HCT116 (cell line): ENCODE data around the gene CCDC185.

Source experiments
- EZH2phosphoT487 ChIP-seq: fragments of 200-600 bp; IDR thresholded peaks from 2 replicates; pipeline ENCODE4 v1.6.1; 2018; ENCODE audit warnings: antibody characterized with exemption, borderline replicate concordance
- FOSL1 ChIP-seq: IDR thresholded peaks from 2 replicates; pipeline ENCODE4 v1.6.1; 2012; ENCODE audit warnings: low read depth
- JUND ChIP-seq: IDR thresholded peaks from 2 replicates; pipeline ENCODE4 v1.6.1; 2012
- POLR2A ChIP-seq: IDR thresholded peaks from 2 replicates; pipeline ENCODE4 v1.7.0; 2011; ENCODE audit warnings: borderline replicate concordance; ENCODE audit not compliant: insufficient read depth, insufficient read length; ENCODE audit errors: extremely low read depth
- POLR2AphosphoS5 ChIP-seq: IDR thresholded peaks from 2 replicates; pipeline ENCODE4 v1.6.1; 2011; ENCODE audit warnings: mild to moderate bottlenecking, low read depth, low read length, moderate library complexity
- RAD21 ChIP-seq: IDR thresholded peaks from 2 replicates; pipeline ENCODE4 v1.6.1; 2012; ENCODE audit warnings: low read depth, mild to moderate bottlenecking
- SIN3A ChIP-seq: IDR thresholded peaks from 2 replicates; pipeline ENCODE4 v1.6.1; 2012; ENCODE audit warnings: low read depth
- ZFX ChIP-seq: fragments of 450-650 bp; IDR thresholded peaks from 2 replicates; pipeline ENCODE4 v1.6.1; 2017
- TF ChIP-seq, protein P1 (sequence below), 3 experiments: fragments of 200-600 bp in 1 of 3; sonication (generic) in 1 of 3; IDR thresholded peaks in 2 of 3; conservative IDR thresholded peaks in 1 of 3; 2 replicates each; pipeline ENCODE4 v1.5.1; 2012 to 2017; ENCODE audit warnings: low read depth in 2 of 3, low read length in 2 of 3, antibody characterized with exemption in 1 of 3, borderline replicate concordance in 1 of 3, control low read depth in 1 of 3, mild to moderate bottlenecking in 1 of 3, mixed read lengths in 1 of 3, mixed run types in 1 of 3, moderate library complexity in 1 of 3; ENCODE audit not compliant: insufficient read depth in 1 of 3
- TF ChIP-seq, protein P2 (sequence below): IDR thresholded peaks from 2 replicates; pipeline ENCODE4 v1.6.1; 2012
- TF ChIP-seq, protein P3 (sequence below): IDR thresholded peaks from 2 replicates; pipeline ENCODE4 v1.6.1; 2012; ENCODE audit warnings: low read depth

DNA sequence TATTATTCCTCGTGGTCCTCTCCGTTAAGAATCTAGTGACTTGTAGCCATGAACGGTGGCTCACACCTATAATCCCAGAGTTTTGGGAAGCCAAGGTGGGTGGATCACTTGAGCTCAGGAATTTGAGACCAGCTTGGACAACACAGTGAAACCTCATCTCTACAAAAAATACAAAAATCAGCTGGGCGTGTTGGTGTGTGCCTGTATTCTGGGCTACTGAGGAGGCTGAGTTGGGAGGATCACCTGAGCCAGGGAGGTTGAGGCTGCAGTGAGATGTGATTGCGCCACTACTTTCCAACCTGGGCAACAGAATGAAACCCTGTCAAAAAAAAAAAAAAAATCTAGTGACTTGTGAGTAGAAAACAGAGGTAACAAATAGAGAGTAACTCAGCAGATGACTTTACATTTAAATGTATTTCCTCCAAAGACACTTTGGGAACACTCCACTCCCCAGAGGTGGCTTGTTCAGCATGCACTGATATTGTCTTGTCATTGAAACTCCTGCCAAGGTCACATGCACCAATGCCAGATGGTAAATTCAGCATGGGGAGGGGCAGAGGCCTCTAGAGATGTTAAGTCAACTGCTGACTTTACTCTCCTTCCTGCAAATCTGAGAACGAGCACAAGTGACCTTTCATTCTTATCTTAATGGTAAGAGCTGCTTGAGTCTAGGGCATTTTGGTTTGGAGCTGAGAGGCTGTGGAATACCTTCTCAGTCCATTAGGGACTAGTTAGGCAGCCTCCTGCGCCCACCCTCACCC is 24.9 kb downstream of the CCDC185 start:
- TF ChIP-seq, protein P1, sequence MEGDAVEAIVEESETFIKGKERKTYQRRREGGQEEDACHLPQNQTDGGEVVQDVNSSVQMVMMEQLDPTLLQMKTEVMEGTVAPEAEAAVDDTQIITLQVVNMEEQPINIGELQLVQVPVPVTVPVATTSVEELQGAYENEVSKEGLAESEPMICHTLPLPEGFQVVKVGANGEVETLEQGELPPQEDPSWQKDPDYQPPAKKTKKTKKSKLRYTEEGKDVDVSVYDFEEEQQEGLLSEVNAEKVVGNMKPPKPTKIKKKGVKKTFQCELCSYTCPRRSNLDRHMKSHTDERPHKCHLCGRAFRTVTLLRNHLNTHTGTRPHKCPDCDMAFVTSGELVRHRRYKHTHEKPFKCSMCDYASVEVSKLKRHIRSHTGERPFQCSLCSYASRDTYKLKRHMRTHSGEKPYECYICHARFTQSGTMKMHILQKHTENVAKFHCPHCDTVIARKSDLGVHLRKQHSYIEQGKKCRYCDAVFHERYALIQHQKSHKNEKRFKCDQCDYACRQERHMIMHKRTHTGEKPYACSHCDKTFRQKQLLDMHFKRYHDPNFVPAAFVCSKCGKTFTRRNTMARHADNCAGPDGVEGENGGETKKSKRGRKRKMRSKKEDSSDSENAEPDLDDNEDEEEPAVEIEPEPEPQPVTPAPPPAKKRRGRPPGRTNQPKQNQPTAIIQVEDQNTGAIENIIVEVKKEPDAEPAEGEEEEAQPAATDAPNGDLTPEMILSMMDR (IDR thresholded peaks at IDR 0.05 in 2 of 3, conservative IDR thresholded peaks at IDR 0.05 in 1 of 3; ENCODE audit: borderline replicate concordance in 1 of 3, insufficient read depth in 1 of 3, low read depth in 2 of 3, low read length in 2 of 3) = no peak
- TF ChIP-seq POLR2A (no peak), POLR2AphosphoS5 (no peak), RAD21 (no peak), FOSL1 (no peak), JUND (no peak), SIN3A (no peak), EZH2phosphoT487 (no peak), ZFX (no peak)
- TF ChIP-seq, protein P2, sequence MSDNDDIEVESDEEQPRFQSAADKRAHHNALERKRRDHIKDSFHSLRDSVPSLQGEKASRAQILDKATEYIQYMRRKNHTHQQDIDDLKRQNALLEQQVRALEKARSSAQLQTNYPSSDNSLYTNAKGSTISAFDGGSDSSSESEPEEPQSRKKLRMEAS = no peak
- TF ChIP-seq, protein P3, sequence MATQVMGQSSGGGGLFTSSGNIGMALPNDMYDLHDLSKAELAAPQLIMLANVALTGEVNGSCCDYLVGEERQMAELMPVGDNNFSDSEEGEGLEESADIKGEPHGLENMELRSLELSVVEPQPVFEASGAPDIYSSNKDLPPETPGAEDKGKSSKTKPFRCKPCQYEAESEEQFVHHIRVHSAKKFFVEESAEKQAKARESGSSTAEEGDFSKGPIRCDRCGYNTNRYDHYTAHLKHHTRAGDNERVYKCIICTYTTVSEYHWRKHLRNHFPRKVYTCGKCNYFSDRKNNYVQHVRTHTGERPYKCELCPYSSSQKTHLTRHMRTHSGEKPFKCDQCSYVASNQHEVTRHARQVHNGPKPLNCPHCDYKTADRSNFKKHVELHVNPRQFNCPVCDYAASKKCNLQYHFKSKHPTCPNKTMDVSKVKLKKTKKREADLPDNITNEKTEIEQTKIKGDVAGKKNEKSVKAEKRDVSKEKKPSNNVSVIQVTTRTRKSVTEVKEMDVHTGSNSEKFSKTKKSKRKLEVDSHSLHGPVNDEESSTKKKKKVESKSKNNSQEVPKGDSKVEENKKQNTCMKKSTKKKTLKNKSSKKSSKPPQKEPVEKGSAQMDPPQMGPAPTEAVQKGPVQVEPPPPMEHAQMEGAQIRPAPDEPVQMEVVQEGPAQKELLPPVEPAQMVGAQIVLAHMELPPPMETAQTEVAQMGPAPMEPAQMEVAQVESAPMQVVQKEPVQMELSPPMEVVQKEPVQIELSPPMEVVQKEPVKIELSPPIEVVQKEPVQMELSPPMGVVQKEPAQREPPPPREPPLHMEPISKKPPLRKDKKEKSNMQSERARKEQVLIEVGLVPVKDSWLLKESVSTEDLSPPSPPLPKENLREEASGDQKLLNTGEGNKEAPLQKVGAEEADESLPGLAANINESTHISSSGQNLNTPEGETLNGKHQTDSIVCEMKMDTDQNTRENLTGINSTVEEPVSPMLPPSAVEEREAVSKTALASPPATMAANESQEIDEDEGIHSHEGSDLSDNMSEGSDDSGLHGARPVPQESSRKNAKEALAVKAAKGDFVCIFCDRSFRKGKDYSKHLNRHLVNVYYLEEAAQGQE = no peak
